HepG2 (cell line): ENCODE results near the gene MRPL27. TPM values are rescaled to one million over a fixed set of nuclear protein-coding genes. Genes with fewer than 3 reads are reported as not detected.

Experiments
- ATAD3A ChIP-seq: sonication (generic); formaldehyde crosslinking; IDR thresholded peaks from 2 replicates; pipeline ENCODE4 v1.4.0; 2020; ENCODE audit warnings: missing genetic modification reagents
- CEBPG ChIP-seq: IDR thresholded peaks from 2 replicates; pipeline ENCODE4 v1.6.1; 2016
- EEA1 ChIP-seq: sonication (generic); formaldehyde crosslinking; IDR thresholded peaks from 2 replicates; pipeline ENCODE4 v1.5.1; 2020; ENCODE audit warnings: mild to moderate bottlenecking, missing genetic modification reagents, borderline replicate concordance
- ZFP36L2 ChIP-seq: sonication (generic); formaldehyde crosslinking; IDR thresholded peaks from 2 replicates; pipeline ENCODE4 v1.4.0; 2020; ENCODE audit warnings: missing genetic modification reagents
- ZNF549 ChIP-seq: sonication (generic); formaldehyde crosslinking; IDR thresholded peaks from 2 replicates; pipeline ENCODE4 v1.5.0; 2020; ENCODE audit warnings: missing genetic modification reagents
- ZNF7 ChIP-seq: IDR thresholded peaks from 2 replicates; pipeline ENCODE4 v1.6.1; 2016; ENCODE audit warnings: missing biosample characterization, missing genetic modification reagents
- polyA plus RNA-seq, 8 experiments: library from polyadenylated mRNA; depleted of rRNA in 3 of 8; stranded (reverse) in 7 of 8; unstranded in 1 of 8; fragments of >200 nt; fragmentation: Illumina TruSeq in 4 of 8; extraction: Trizol in 4 of 8; gene quantifications; 2 replicates each; pipeline versions ENCODE4 v1.2.1 to v1.2.3, GENCODE V29; 2011 to 2016; ENCODE audit warnings: low read depth in 4 of 8, missing spikeins in 1 of 8, mixed read lengths in 1 of 8; ENCODE audit not compliant: insufficient read depth in 1 of 8
- total RNA-seq, 5 experiments: library from RNA; depleted of rRNA; stranded (reverse); fragments of >200 nt; fragmentation: Illumina TruSeq; extraction: Trizol; gene quantifications; 2 replicates each; pipeline ENCODE4 v1.2.3, GENCODE V29; 2016; ENCODE audit warnings: low read depth in 1 of 5
- TF ChIP-seq, protein P1 (sequence below): sonication (generic); formaldehyde crosslinking; IDR thresholded peaks from 2 replicates; pipeline ENCODE4 v1.4.0; 2020; ENCODE audit warnings: missing genetic modification reagents
- TF ChIP-seq, protein P2 (sequence below): sonication (generic); formaldehyde crosslinking; IDR thresholded peaks from 2 replicates; pipeline ENCODE4 v1.9.0; 2021; ENCODE audit warnings: mild to moderate bottlenecking, missing genetic modification reagents

MRPL27 gene
- total and polyA plus RNA-seq, 2 of the 13 experiments (the other 11 are each of a cell fraction or from before 2014, with no cell fraction given): 137 to 217 TPM

DNA sequence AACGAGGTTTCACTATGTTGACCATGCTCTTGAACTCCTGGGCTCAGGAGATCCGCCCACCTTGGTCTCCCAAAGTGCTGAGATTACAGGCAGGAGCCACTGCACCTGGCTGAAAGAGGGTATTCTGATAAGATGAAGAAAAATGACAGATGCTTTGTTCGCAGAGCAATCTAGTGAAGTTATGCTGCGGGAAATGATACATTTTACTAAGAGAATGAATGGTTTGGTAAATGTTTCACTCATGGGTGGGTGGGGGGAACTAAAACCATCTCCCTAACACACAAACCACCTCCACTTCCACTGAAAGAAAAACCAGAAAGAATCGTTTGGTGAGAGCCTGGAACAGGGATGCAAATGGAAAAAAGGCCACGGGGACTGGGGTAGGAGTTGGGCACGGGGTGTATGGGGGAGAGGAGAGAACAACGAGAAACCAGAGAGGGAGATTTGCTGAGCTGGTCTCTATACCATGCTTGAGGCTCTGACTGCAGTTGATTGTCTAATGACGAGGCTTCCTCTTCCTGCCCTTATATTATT is 46.1 kb downstream of the MRPL27 start (continued):
- TF ChIP-seq, protein P1, sequence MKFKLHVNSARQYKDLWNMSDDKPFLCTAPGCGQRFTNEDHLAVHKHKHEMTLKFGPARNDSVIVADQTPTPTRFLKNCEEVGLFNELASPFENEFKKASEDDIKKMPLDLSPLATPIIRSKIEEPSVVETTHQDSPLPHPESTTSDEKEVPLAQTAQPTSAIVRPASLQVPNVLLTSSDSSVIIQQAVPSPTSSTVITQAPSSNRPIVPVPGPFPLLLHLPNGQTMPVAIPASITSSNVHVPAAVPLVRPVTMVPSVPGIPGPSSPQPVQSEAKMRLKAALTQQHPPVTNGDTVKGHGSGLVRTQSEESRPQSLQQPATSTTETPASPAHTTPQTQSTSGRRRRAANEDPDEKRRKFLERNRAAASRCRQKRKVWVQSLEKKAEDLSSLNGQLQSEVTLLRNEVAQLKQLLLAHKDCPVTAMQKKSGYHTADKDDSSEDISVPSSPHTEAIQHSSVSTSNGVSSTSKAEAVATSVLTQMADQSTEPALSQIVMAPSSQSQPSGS: no peak
- TF ChIP-seq ZNF549 (no peak), ZFP36L2 (CRISPR knock-in tag) (no peak), ATAD3A (CRISPR knock-in tag) (no peak), ZNF7 (CRISPR knock-in tag) (no peak), EEA1 (no peak), CEBPG (CRISPR knock-in tag) (no peak)
- TF ChIP-seq, protein P2, sequence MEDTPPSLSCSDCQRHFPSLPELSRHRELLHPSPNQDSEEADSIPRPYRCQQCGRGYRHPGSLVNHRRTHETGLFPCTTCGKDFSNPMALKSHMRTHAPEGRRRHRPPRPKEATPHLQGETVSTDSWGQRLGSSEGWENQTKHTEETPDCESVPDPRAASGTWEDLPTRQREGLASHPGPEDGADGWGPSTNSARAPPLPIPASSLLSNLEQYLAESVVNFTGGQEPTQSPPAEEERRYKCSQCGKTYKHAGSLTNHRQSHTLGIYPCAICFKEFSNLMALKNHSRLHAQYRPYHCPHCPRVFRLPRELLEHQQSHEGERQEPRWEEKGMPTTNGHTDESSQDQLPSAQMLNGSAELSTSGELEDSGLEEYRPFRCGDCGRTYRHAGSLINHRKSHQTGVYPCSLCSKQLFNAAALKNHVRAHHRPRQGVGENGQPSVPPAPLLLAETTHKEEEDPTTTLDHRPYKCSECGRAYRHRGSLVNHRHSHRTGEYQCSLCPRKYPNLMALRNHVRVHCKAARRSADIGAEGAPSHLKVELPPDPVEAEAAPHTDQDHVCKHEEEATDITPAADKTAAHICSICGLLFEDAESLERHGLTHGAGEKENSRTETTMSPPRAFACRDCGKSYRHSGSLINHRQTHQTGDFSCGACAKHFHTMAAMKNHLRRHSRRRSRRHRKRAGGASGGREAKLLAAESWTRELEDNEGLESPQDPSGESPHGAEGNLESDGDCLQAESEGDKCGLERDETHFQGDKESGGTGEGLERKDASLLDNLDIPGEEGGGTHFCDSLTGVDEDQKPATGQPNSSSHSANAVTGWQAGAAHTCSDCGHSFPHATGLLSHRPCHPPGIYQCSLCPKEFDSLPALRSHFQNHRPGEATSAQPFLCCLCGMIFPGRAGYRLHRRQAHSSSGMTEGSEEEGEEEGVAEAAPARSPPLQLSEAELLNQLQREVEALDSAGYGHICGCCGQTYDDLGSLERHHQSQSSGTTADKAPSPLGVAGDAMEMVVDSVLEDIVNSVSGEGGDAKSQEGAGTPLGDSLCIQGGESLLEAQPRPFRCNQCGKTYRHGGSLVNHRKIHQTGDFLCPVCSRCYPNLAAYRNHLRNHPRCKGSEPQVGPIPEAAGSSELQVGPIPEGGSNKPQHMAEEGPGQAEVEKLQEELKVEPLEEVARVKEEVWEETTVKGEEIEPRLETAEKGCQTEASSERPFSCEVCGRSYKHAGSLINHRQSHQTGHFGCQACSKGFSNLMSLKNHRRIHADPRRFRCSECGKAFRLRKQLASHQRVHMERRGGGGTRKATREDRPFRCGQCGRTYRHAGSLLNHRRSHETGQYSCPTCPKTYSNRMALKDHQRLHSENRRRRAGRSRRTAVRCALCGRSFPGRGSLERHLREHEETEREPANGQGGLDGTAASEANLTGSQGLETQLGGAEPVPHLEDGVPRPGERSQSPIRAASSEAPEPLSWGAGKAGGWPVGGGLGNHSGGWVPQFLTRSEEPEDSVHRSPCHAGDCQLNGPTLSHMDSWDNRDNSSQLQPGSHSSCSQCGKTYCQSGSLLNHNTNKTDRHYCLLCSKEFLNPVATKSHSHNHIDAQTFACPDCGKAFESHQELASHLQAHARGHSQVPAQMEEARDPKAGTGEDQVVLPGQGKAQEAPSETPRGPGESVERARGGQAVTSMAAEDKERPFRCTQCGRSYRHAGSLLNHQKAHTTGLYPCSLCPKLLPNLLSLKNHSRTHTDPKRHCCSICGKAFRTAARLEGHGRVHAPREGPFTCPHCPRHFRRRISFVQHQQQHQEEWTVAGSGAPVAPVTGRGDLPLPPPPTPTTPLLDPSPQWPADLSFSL (CRISPR knock-in tag): no peak
